Stomach (tissue), 9 donors: Measurements from ENCODE around the gene C1orf35. TPM values are rescaled to one million over a fixed set of nuclear protein-coding genes. Genes with fewer than 3 reads are reported as not detected.
A peak's percentile ranks its signal among the peaks of the same experiment; 100 is the strongest.

Source experiments
- DNase-seq, 2 donors: peaks; one replicate each; pipeline versions ENCODE4 v3.0.0 to v3.0.0-alpha.2; 2013 to 2019
- H3K27ac ChIP-seq, 5 donors: fragments of 200-600 bp in 4 of 5; sonication (generic) in 4 of 5; one replicate each; pipeline ENCODE4 v1.5.1; 2013 to 2019; ENCODE audit warnings: mild to moderate bottlenecking in 1 of 5, moderate library complexity in 1 of 5
- H3K27me3 ChIP-seq, 3 donors: fragments of 200-600 bp; sonication (generic); one replicate each; pipeline ENCODE4 v1.5.1; 2017 to 2019; ENCODE audit warnings: mixed run types in 1 of 3
- H3K36me3 ChIP-seq, 4 donors: fragments of 200-600 bp; sonication (generic); 1 replicate in 3 of 4; 2 replicates in 1 of 4; pipeline ENCODE4 v1.5.1; 2016 to 2019
- H3K4me1 ChIP-seq, 4 donors: fragments of 200-600 bp; sonication (generic); one replicate each; pipeline ENCODE4 v1.5.1; 2016 to 2019
- H3K4me3 ChIP-seq, 4 donors: fragments of 200-600 bp; sonication (generic) in 3 of 4; one replicate each; pipeline ENCODE4 v1.5.1; 2016 to 2019; ENCODE audit warnings: mild to moderate bottlenecking in 1 of 4
- H3K9me3 ChIP-seq, 4 donors: fragments of 200-600 bp; sonication (generic); one replicate each; pipeline ENCODE4 v1.5.1; 2016 to 2019
- EP300 ChIP-seq: sonication (generic); formaldehyde crosslinking; IDR thresholded peaks from one replicate; pipeline ENCODE4 v1.6.1; 2017; ENCODE audit warnings: antibody characterized with exemption
- POLR2A ChIP-seq, 4 donors: fragments of 450-650 bp; IDR thresholded peaks; one replicate each; pipeline ENCODE4 v1.6.1; 2016; ENCODE audit warnings: antibody characterized with exemption in 4 of 4, control low read depth in 2 of 4, mild to moderate bottlenecking in 1 of 4, moderate library complexity in 1 of 4
- POLR2AphosphoS5 ChIP-seq, 3 donors: sonication (generic); formaldehyde crosslinking; IDR thresholded peaks; one replicate each; pipeline ENCODE4 v1.6.1; 2016; ENCODE audit warnings: antibody characterized with exemption in 3 of 3
- WGBS, 5 donors: extraction: QIAGEN DNeasy Blood & Tissue Kit in 3 of 5; methylation state at CpG; one replicate each; pipeline versions ENCODE4 v1.1.5 to v1.1.7; 2013 to 2018; 5-methylcytosine and 5-hydroxymethylcytosine counted together
- intact Hi-C: fragments of 100-400 bp; cut with DNase I; formaldehyde crosslinking; loops from one replicate; pipeline ENCODE4 v1.15.1; 2023; ENCODE audit warnings: low total_unique reads
- polyA plus RNA-seq, 3 donors: library from polyadenylated mRNA; stranded (reverse); fragments of 200-250 nt; gene quantifications; one replicate each; pipeline ENCODE4 v1.2.3, GENCODE V29; 2013
- total RNA-seq, 5 donors: library from RNA; depleted of rRNA; stranded (reverse); fragments of >200 nt; gene quantifications; one replicate each; pipeline versions ENCODE4 v1.1.0 to v1.2.3, GENCODE V29; 2014 to 2016
- TF ChIP-seq, protein P1 (sequence below), 7 experiments: fragments of 450-650 bp in 4 of 7; fragments of 200-600 bp in 3 of 7; sonication (generic) in 3 of 7; IDR thresholded peaks; one replicate each; pipeline ENCODE4 v1.5.1; 2016 to 2019; ENCODE audit warnings: antibody characterized with exemption in 7 of 7, control low read depth in 2 of 7, mild to moderate bottlenecking in 1 of 7
- donor health status: healthy with polysubstance abuse.
- donor health status: Bipolar disorder and iron deficiency.
- donor health status: healthy.

The C1orf35 gene
- total and polyA plus RNA-seq, 8 donors, result 0.58 to 94.7 (median 11.8) TPM

DNA sequence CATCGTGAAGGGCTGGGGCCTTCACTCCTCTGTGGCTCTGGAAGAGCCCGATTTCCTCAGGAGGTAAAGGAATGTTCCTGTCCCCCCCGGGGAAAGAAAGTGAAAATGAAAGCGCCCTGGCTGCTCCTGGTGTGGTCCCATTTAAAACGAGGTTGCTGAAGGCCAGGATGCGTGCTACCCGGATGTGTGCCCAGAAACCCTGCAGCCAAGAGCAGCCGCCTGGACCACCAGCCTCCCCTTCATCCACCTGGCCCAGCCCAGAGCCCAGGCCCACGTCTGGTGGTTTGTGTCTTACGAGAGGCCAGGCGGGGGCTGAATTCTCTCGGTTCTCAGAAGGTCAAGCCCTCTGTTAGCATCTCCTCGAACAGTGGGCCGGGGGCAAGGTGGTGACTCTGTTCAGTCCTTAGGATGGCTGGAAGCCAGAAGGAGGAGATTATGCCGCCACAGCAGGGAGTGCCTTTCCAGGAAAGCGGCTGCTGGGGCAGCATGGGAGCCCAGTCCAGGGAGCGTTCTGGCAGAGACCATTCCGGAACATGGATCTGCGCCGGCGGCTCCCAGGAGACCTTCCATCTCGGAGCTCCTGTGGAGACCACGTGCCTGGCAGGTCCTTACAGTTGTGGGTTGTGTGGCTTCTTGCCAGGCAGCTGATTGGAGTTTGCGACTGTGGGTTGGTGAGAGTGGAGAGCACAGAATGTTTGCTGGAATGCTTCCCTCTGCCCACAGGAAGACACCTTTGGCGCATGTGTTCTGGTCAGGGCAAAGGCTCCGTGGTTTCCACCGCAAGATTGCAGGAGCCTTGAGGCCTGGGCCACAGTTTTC is 38.3 kb upstream of the C1orf35 start:
- peaks cover 38 to 61% (median 53%) of the 10 kb centered on the region in 4 donors for H3K4me1 ChIP-seq
- 9 to 25% (median 19%) methylated on average over 23 to 27 of the region's 27 CpGs for WGBS, 5 donors
- intact Hi-C loops, result loop anchor here (10.0 kb wide), 1 partner anchor 47 kb away; no protein-coding TSS in a partner anchor

DNA sequence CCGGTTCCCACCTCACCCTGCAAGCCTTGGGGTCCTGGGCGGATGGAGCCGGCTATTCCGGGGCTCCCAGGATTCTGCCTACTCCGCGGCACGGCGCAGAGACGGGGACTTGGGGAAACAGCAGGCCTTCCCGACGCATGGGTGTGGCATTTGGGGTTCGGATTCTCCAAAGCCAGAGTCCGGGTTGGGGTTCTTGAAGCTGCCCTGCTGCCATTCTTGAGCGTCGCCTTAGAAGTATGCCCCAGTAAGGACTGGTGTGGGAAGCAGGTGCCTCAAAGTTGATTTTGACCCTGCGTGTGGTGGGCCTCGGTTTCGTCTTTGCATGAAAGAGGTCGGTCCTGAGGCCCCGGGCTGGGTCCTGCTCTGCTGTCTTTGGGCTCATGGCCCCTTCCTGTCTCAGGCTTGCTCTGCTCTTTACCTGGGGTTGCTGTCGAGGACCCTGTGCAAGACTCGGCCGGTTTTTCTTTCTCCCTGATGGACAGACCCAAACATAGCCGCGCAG is 37.6 kb upstream of the C1orf35 start:
- DNase-seq, result no peak
- WGBS, 5 donors, result 1 to 4% (median 2%) methylated on average over 15 to 25 of the region's 25 CpGs

More for the DNA sequence above, 38.3 kb upstream of the C1orf35 start:
- Histone ChIP-seq H3K36me3 (peaks cover 4 to 17% (median 15%) of the 10 kb centered on the region in 4 donors), H3K9me3 (no peaks in the 10 kb centered on the region), H3K27ac (peak overlapping the region; percentile 97 to 99 (median 99)), H3K27me3 (no peaks in the 10 kb centered on the region), H3K4me3 (peak overlapping the region; percentile 65 to 97 (median 88))
- DNase-seq, result peak; percentile 59 to 78
- TF ChIP-seq POLR2A (IDR thresholded peaks at IDR 0.05) (no peak), POLR2AphosphoS5 (IDR thresholded peaks at IDR 0.05) (peak in 1 of 3 donors; percentile 5)

DNA sequence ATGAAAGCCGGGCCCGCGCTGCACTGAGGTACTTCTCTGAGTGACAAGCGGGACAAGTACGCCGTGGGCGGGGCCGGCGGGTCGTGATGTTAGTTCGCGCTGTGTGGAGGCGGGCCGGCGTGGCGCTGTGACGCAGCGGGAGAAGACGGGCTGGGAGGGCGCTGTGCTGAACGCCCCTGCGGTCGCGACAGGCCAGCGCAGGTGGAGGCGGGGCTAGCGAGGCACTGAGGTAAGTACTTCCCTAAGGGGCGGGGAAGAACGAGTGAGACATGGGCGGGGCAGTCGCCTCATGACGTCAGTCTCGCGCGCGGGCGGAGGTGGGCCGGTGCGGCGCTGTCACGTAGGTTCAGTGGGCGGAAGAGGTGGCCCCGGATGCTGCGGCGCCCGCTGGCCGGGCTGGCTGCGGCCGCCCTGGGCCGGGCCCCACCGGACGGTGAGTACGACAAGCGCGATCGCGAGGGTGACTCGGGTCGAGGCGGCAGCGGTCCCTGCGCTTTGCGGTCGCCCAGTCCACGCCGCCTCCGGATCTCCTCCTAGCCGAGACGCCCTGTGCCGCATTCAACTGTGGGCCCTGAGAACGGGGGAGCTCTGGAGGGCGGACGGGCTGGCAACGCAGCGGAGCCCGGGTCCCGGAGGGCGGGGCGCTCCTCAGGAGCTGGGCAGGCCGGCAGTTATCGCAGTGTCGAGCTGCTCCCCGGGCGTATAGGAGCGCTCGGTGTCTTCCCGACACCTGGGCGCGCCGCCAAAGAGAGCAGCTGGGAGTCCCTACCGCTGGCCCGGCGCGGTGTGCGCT is 37.0 kb upstream of the C1orf35 start, which contains the start of gene GUK1:
Gene GUK1, plus strand, starts transcription at position 349 of the 793 bp plus-strand sequence. Its CDS starts 24 bp downstream, at position 373.
- H3K4me1 ChIP-seq, result peaks cover 38 to 51% (median 50%) of the 10 kb centered on the region in 4 donors
- WGBS, 5 donors, result 0 to 2% (median 0%) methylated on average over 22 to 95 of the region's 95 CpGs
- H3K27ac ChIP-seq, result peak within 1 kb of the TSS; percentile 97 to 99 (median 99)
- peaks cover 0 to 4% (median 2%) of the 10 kb centered on the region in 4 donors for H3K36me3 ChIP-seq
- H3K27me3 ChIP-seq, result no peaks in the 10 kb centered on the region
- TF ChIP-seq POLR2AphosphoS5 (IDR thresholded peaks at IDR 0.05) (peak; percentile 97 to 99 (median 98)), EP300 (no peak), POLR2A (IDR thresholded peaks at IDR 0.05) (peak in 2 of 4 donors; percentile 82 to 98)
- TF ChIP-seq, protein P1, sequence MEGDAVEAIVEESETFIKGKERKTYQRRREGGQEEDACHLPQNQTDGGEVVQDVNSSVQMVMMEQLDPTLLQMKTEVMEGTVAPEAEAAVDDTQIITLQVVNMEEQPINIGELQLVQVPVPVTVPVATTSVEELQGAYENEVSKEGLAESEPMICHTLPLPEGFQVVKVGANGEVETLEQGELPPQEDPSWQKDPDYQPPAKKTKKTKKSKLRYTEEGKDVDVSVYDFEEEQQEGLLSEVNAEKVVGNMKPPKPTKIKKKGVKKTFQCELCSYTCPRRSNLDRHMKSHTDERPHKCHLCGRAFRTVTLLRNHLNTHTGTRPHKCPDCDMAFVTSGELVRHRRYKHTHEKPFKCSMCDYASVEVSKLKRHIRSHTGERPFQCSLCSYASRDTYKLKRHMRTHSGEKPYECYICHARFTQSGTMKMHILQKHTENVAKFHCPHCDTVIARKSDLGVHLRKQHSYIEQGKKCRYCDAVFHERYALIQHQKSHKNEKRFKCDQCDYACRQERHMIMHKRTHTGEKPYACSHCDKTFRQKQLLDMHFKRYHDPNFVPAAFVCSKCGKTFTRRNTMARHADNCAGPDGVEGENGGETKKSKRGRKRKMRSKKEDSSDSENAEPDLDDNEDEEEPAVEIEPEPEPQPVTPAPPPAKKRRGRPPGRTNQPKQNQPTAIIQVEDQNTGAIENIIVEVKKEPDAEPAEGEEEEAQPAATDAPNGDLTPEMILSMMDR (IDR thresholded peaks at IDR 0.05), result peak in 5 of 7 experiments; percentile 11 to 55 (median 19)
- no peaks in the 10 kb centered on the region for H3K9me3 ChIP-seq
- intact Hi-C loops, result loop anchor here (10.0 kb wide), 1 partner anchor 45 kb away; no protein-coding TSS in a partner anchor
- peak; percentile 100 for DNase-seq
- H3K4me3 ChIP-seq, result peak within 1 kb of the TSS; percentile 65 to 97 (median 88)

More for the DNA sequence above, 37.6 kb upstream of the C1orf35 start:
- intact Hi-C loops, result loop anchor here (10.0 kb wide), 1 partner anchor 46 kb away; no protein-coding TSS in a partner anchor
- peaks cover 38 to 57% (median 53%) of the 10 kb centered on the region in 4 donors for H3K4me1 ChIP-seq
- peak overlapping the region; percentile 97 to 99 (median 99) for H3K27ac ChIP-seq
- no peaks in the 10 kb centered on the region for H3K27me3 ChIP-seq
- TF ChIP-seq, protein P1 (IDR thresholded peaks at IDR 0.05), result no peak
- no peak for TF ChIP-seq POLR2A (IDR thresholded peaks at IDR 0.05)
- no peak for TF ChIP-seq POLR2AphosphoS5 (IDR thresholded peaks at IDR 0.05)
- no peak for TF ChIP-seq EP300
- peak overlapping the region; percentile 65 to 97 (median 88) for H3K4me3 ChIP-seq
- H3K36me3 ChIP-seq, result peaks cover 0 to 10% (median 8%) of the 10 kb centered on the region in 4 donors
- no peaks in the 10 kb centered on the region for H3K9me3 ChIP-seq

DNA sequence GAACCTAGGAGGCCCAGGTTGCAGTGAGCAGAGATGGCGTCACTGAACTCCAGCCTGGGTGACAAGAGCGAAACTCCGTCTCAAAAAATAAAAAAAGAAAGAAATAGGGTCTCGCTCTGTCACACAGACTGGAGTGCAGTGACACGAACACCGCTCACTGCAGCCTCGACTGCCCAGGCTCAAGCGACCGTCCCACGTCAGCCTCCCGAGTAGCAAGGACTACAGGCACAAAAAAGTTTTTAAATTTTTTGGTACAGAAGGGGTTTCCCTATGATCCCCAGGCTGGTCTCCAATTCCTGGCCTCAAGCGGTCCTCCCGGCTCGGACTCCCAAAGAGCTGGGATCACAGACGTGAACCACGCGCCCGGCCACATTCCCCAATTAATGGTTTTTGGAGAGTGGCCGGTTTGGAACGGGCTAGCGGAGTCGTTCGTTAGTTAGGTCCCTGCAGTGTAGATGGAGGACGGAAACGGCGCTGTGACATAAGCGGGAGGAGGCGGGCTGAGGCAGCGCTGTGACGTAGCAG is 36.3 kb upstream of the C1orf35 start:
- DNase-seq, result no peak
- WGBS, 5 donors, result 20 to 32% (median 23%) methylated on average over 23 to 30 of the region's 30 CpGs
- TF ChIP-seq, protein P1 (IDR thresholded peaks at IDR 0.05), result no peak
- TF ChIP-seq POLR2AphosphoS5 (IDR thresholded peaks at IDR 0.05), result peak in 1 of 3 donors; percentile 17
- H3K9me3 ChIP-seq, result no peaks in the 10 kb centered on the region
- H3K27me3 ChIP-seq, result no peaks in the 10 kb centered on the region
- H3K4me1 ChIP-seq, result peaks cover 36 to 44% (median 43%) of the 10 kb centered on the region in 4 donors
- peak overlapping the region; percentile 65 to 97 (median 88) for H3K4me3 ChIP-seq
- no peaks in the 10 kb centered on the region for H3K36me3 ChIP-seq
- intact Hi-C loops, result no loop called here
- peak overlapping the region; percentile 97 to 99 (median 99) for H3K27ac ChIP-seq
